ENCODE data around the gene PLD4.
"Not testable (repeated sequence)": the region's sequence is repeated elsewhere in the genome, so short reads cannot be mapped to it uniquely, and the experiment has no call there.

Gene PLD4

GRCh38 chr14:104899781-104900180, 24.9 kb upstream of the PLD4 start:
- DNase-seq (ENCODE audit: low spot score), result no peak

DNA sequence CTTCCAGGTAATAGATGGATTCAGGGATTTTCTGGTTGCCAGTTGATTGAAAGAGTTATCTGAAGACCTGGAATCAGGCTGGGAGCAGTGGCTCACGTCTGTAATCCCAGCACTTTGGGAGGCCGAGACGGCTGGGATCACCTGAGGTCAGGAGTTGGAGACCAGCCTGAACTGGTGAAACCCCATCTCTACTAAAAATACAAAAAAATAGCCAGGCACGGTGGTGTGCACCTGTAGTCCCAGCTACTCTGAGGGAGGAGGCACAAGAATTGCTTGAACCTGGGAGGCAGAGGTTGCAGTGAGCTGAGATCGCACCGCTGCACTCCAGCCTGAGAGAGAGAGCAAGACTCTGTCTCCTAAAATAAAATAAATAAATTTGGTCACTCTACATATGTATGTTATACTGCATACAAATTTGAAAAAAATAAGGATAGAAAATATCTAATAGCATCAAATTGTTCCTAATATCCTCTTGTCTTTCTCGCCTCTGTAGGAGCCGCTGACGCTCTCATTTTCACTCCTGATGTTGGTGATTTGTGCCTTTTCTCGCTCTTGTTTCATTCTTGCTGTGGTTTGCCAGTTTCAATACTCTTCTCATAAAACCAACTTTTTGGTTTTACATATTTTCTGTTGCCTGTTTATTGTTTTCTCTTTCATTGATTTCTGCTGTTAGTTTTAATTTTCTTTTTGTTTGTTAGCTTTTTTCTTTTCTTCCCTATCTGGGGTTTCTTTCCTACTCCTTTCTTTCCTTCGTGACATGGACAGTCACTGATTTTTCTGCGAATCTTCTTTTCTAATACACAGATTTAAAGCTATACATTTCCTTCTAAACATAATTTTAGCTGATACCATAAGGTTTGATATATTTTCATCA, 23.8 kb upstream of the PLD4 start:
- no peak for DNase-seq (ENCODE audit: low spot score)

DNA sequence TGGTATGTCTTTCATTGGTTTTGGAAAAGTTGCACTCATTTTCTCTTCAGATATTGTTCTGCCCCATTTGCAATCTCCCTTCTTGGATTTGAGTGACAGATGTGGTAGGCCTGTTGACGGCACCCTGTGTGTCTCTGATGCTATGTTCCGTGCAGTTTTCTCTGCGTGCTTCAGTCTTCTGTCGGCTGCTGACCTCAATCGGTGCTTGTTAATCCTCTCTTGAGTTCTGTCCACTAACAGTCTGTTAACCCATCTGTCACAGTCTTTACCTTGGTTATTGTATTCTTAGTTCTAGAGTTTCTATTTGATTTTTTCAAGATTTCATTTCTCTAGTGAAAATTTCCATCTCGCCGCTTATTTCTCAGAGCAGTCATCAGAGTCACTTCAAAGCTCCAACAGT, 20.7 kb upstream of the PLD4 start:
- DNase-seq (ENCODE audit: low spot score), result no peak

- DNase-seq (ENCODE audit: low spot score), result not testable (repeated sequence)
These were observed 19.8 kb upstream of the PLD4 start for GRCh38 chr14:104904650-104905578.

DNA sequence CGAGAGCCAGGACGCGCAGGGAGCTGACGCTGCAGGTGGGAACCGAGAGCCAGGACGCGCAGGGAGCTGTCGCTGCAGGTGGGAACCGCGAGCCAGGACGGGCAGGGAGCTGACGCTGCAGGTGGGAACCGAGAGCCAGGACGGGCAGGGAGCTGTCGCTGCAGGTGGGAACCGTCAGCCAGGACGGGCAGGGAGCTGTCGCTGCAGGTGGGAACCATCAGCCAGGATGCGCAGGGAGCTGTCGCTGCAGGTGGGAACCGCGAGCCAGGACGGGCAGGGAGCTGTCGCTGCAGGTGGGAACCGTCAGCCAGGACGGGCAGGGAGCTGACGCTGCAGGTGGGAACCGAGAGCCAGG, 19.1 kb upstream of the PLD4 start:
- not testable (repeated sequence) for DNase-seq (ENCODE audit: low spot score)

DNA sequence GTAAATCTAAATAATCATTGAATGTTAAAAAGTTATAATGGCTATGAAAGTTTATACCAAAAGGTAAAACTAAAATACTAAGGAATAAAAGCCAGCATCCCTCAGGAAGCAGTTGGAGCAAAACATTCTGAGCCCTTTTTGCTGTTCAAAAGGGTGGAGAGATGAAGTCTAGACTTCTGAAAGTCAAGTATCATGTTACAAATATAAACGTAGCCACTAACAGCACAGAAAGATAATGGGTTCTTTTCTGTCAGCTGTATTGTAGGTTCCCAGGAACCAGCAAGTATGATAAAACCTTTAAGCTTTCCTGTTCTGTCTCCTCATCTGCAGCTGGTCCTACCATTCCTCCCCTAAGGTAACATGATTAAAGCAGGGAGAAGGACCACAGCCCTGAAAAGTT, 16.4 kb upstream of the PLD4 start:
- no peak for DNase-seq (ENCODE audit: low spot score)

- DNase-seq (ENCODE audit: low spot score), result no peak
These were observed 12.6 kb upstream of the PLD4 start for GRCh38 chr14:104912053-104912452.

DNA sequence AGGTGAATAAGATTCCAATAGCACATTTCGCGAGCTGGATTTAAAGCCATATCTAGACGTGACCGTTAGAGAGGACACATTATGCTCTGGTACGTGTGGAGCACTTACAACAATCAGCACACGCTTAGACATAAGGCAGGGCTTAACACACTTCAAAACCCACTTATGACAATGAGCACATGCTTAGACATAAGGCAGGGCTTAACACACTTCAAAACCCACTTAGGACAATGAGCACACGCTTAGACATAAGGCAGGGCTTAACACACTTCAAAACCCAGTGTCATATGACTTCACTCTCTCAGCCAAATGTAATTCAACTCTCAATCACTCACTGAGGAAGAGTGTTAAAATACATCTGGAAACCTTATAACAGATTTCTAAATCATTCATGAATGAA, 11.2 kb upstream of the PLD4 start:
- no peak for DNase-seq (ENCODE audit: low spot score)

GRCh38 chr14:104917116-104917515, 7.6 kb upstream of the PLD4 start:
- no peak for DNase-seq (ENCODE audit: low spot score)

DNA sequence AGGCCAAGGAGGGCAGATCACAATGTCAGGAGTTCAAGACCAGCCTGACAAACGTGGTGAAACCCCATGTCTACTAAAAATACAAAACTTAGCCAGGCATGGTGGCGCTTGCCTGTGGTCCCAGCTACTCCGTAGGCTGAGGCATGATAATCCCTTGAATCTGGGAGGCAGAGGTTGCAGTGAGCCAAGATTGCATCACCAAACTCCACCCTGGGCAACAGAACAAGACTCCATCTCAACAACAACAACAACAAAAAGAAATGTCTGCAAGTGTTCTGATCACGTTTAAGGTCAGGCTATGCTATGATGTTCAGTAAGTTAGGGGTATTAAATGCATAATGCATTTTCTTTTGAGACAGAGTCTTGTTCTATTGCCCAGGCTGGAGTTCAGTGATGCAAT, 6.7 kb upstream of the PLD4 start:
- DNase-seq (ENCODE audit: low spot score), result no peak

DNA sequence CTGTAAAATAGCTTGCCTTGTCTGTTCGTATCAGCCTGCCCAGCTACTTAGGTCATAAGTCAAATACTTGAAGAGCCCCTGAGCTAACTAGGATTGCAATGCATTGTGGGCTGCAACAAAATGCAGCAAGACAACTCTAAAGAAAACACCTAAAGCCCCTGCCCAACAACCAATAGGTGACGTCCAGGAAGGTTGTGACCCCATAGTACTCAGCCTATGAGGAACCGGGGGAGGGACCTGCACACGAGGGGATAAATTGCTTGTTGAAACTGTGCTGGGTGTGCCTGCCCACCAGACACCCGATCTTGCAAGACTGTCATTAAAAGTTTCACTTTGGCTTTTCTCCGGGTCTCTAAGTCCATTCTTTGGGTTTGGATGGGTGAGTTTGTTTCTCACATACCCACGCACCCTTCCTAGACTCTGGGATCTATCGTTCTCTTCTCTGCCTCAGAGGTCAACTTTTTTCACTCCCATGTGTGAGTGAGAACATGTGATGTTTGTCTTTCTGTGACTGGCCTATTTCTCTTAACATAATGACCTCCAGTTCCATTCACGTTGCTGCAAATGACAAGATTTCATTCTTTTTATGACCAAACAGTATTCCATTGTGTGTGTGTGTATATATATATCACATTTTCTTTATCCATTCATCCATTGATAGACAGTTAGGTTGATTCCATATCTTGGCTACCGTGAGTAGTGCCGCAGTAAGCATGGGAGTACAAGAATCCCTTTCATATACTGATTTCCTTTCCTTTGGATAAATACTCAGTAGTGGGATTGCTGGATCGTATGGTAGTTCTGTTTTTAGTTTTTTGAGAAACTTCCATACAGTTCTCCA, 5.3 kb upstream of the PLD4 start:
- not testable (repeated sequence) for DNase-seq (ENCODE audit: low spot score)

DNA sequence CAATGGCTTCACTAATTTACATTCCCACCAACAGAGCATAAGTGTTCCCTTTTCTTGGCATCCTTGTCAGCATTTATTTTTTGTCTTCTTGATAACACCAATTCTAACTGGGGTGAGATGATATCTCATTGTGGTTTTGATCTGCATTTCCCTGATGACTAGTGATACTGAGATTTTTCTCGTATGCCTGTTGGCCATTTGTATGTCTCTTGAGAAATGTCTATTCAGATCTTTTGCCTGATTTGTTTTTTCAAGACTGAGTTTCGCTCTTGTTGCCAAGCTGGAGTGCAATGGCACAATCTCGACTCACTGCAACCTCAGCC, 4.7 kb upstream of the PLD4 start:
- DNase-seq (ENCODE audit: low spot score), result no peak

GRCh38 chr14:104923640-104924420, 849 bp upstream of the PLD4 start:
- no peak for DNase-seq (ENCODE audit: low spot score)

GRCh38 chr14:104925214-104925854, 655 bp downstream of the PLD4 start:
- no peak for DNase-seq (ENCODE audit: low spot score)

DNA sequence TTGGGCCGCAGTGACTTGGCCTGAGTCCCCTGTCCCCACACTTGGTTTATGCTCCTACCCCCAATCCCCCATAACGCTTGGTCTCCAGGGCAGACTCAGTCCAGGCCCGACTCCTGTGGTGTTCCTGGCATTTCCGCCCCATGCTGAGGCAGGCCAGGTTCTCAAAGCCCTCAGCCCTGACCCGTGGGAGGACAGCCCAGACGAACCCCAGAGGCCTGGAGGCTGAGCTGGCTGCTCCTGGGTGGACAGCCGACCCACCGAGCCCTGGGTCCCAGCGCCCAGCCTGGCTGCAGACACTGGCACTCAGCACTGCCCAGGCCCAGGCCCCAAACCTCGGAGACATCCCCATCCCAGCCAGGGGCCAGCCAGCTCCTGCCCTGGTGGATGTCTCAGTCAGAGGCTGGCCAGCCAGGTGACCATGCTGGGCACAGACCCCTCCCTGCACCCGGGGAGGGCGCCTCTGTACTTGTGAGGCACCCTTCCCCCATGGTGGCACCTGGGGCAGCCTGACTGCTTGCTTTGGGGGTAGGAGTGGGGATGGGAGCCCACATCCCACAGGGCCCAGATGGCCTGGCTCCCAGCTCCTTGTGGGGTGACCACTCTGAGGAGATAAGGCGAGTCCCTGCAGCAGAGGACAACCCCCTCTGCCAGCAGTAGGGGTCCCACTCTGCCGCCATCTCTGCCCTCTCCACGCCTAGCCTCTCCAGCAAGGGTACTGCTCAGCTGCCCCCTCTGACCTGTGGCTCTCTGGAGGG, 1.4 kb downstream of the PLD4 start:
- DNase-seq (ENCODE audit: low spot score), result no peak

- DNase-seq (ENCODE audit: low spot score), result no peak
These were observed 2.1 kb downstream of the PLD4 start for GRCh38 chr14:104926619-104927431.

- no peak for DNase-seq (ENCODE audit: low spot score)
These were observed 2.7 kb downstream of the PLD4 start for GRCh38 chr14:104927432-104927816.

GRCh38 chr14:104927901-104928300, 3.2 kb downstream of the PLD4 start:
- DNase-seq (ENCODE audit: low spot score), result no peak

DNA sequence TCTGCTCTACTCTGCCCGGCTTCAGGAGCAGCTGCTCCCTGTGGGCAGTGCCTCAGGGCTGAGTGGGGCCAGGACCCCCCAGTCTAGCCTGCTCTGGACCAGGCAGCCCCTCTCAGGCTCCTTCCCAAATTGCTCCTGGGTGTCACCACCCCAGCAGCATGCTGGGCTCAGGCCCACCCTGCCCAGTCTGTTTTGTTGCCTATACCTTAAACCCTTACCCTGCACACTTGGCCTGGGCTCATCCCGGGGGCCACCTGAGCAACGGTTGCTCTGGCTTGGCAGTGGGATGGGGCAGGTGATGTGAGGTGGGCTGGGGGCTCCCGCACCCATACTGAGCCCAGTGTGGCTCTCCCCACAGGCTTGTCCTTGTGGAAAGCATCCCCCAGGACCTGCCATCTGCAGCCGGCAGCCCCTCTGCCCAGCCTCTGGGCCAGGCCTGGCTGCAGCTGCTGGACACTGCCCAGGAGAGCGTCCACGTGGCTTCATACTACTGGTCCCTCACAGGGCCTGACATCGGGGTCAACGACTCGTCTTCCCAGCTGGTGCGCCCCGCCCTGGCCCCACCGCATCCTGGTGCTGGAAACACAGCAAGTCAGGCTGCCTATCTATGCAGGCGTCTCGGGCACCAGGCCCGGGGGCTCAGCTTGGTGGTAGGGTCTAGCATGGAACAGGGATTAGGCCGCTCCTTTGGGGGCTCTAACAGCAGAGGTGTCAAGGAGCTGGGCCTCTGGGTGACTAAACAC, 3.9 kb downstream of the PLD4 start:
- no peak for DNase-seq (ENCODE audit: low spot score)

Data from kidney tubule cell (primary cell).